K562 (cell line): ENCODE results near the gene SLMAP. TPM values are rescaled to one million over a fixed set of nuclear protein-coding genes. Genes with fewer than 3 reads are reported as not detected.
A peak's percentile ranks its signal among the peaks of the same experiment; 100 is the strongest.

Source experiments
- ATAC-seq: fragments of 200-7000 bp; cut with Tn5 transposase; 3 replicates; pipeline ENCODE4 v1.9.1; 2020; ENCODE audit warnings: moderate library complexity
- BruUV-seq: library from RNA; stranded (reverse); fragments of 400-500 nt; replicated peaks from 2 replicates; lab custom pipeline; 2021; lab: Mats Ljungman, UMichigan
- CTCF ChIA-PET: fragments of 300-600 bp; formaldehyde crosslinking; extraction: SDS; loops from one replicate; lab custom pipeline; 2021; ENCODE audit warnings: low intra/inter-chr PET ratio; lab: Yijun Ruan, JAX
- POLR2A ChIA-PET: fragments of 300-600, 350-650 bp; sonication (Branson Sonifier 250); formaldehyde crosslinking; extraction: SDS; loops from one replicate; lab custom pipeline; 2021; ENCODE audit warnings: antibody characterized with exemption, inconsistent platforms; lab: Yijun Ruan, JAX
- DNase-seq, 4 experiments: peaks; one replicate each; pipeline versions ENCODE4 v3.0.0 to v3.0.0-alpha.2; 2011 to 2018; ENCODE audit warnings: low spot score in 3 of 4, mixed read lengths in 3 of 4; ENCODE audit errors: extremely low read depth in 1 of 4
- FAIRE-seq: peaks from 2 replicates; lab custom pipeline; 2011; peaks lifted over from hg19 to GRCh38; lab: Jason Lieb, UNC
- H2AFZ ChIP-seq: 2 replicates; pipeline ENCODE4 v1.6.0; 2011; ENCODE audit warnings: low read depth, low read length, control low read depth, inconsistent platforms
- H3K27ac ChIP-seq: fragments of 200-600 bp; 3 replicates; pipeline ENCODE4 v1.8.0; 2011; ENCODE audit warnings: low read depth, mild to moderate bottlenecking, control low read depth, inconsistent platforms, low read length, moderate library complexity, mixed read lengths; ENCODE audit errors: extremely low read depth
- H3K27me3 ChIP-seq, 2 experiments: fragments of 300-600 bp in 1 of 2; 2 replicates in 1 of 2; 3 replicates in 1 of 2; pipeline versions ENCODE4 v1.6.0 to v1.8.0; 2011; ENCODE audit warnings: inconsistent platforms in 2 of 2, low read length in 2 of 2, mild to moderate bottlenecking in 1 of 2, mixed read lengths in 1 of 2, moderate library complexity in 1 of 2; ENCODE audit not compliant: control insufficient read depth in 2 of 2, insufficient read depth in 2 of 2
- H3K36me3 ChIP-seq: fragments of 300-600 bp; 3 replicates; pipeline ENCODE4 v1.8.0; 2011; ENCODE audit warnings: mild to moderate bottlenecking, low read length, inconsistent platforms; ENCODE audit not compliant: control insufficient read depth, insufficient read depth
- H3K4me1 ChIP-seq, 2 experiments: fragments of 200-600 bp in 1 of 2; replicated peaks in 1 of 2; 2 replicates in 1 of 2; 3 replicates in 1 of 2; pipeline versions ENCODE4 v1.5.1 to v1.8.0; 2011; ENCODE audit warnings: inconsistent platforms in 2 of 2, low read length in 2 of 2, mild to moderate bottlenecking in 1 of 2, mixed read lengths in 1 of 2, moderate library complexity in 1 of 2; ENCODE audit not compliant: control insufficient read depth in 2 of 2, insufficient read depth in 2 of 2
- H3K4me2 ChIP-seq: 2 replicates; pipeline ENCODE4 v1.6.1; 2011; ENCODE audit warnings: low read length, control low read depth, inconsistent platforms, mixed read lengths; ENCODE audit not compliant: insufficient read depth
- H3K4me3 ChIP-seq: fragments of 200-600 bp; sonication (generic), shearing (Covaris generic); 2 replicates; pipeline ENCODE4 v1.5.1; 2016; ENCODE audit warnings: control low read depth, inconsistent platforms
- H3K79me2 ChIP-seq: fragments of 200-600 bp; 3 replicates; pipeline ENCODE4 v1.8.0; 2011; ENCODE audit warnings: low read length, inconsistent platforms; ENCODE audit not compliant: control insufficient read depth, insufficient read depth
- H3K9ac ChIP-seq, 2 experiments: 2 replicates each; pipeline versions ENCODE4 v1.6.0 to v1.6.1; 2011; ENCODE audit warnings: low read depth in 2 of 2, low read length in 2 of 2, control low read depth in 1 of 2, inconsistent platforms in 1 of 2, mild to moderate bottlenecking in 1 of 2, mixed read lengths in 1 of 2; ENCODE audit not compliant: insufficient read depth in 1 of 2
- H3K9me1 ChIP-seq: one replicate; pipeline ENCODE4 v1.6.0; 2011; ENCODE audit warnings: inconsistent platforms, mild to moderate bottlenecking, low read length, moderate library complexity; ENCODE audit not compliant: control insufficient read depth, insufficient read depth
- H3K9me3 ChIP-seq: replicated peaks from 2 replicates; pipeline ENCODE4 v1.5.1; 2011; ENCODE audit warnings: low read depth, low read length, inconsistent platforms; ENCODE audit not compliant: control insufficient read depth, insufficient read depth
- H4K20me1 ChIP-seq: replicated peaks from 2 replicates; pipeline ENCODE4 v1.6.1; 2011; ENCODE audit warnings: low read length, inconsistent platforms, mixed read lengths; ENCODE audit not compliant: control insufficient read depth, insufficient read depth
- CBFA2T3 ChIP-seq: fragments of 450-650 bp; IDR thresholded peaks from 2 replicates; pipeline ENCODE4 v1.6.1; 2017
- HDAC1 ChIP-seq, 2 experiments: fragments of 450-650 bp; IDR thresholded peaks; 2 replicates each; pipeline ENCODE4 v1.6.1; 2016 to 2017; ENCODE audit warnings: inconsistent platforms in 1 of 2, mild to moderate bottlenecking in 1 of 2, moderate library complexity in 1 of 2
- RHOXF2B ChIP-seq: fragments of 250-450 bp; sonication (Bioruptor Pico); conservative IDR thresholded peaks from 2 replicates; pipeline ENCODE4 v1.5.1; 2021
- SRSF3 ChIP-seq: fragments of 200-400 bp; formaldehyde crosslinking; IDR thresholded peaks from 2 replicates; pipeline ENCODE4 v1.6.1; 2016; ENCODE audit warnings: mild to moderate bottlenecking, low read length, moderate library complexity; ENCODE audit not compliant: insufficient read depth
- THAP7 ChIP-seq: fragments of 250-450 bp; sonication (Bioruptor Pico); IDR thresholded peaks from 2 replicates; pipeline ENCODE4 v1.5.0; 2021
- ZNF121 ChIP-seq: sonication (generic); formaldehyde crosslinking; conservative IDR thresholded peaks from 2 replicates; pipeline ENCODE4 v1.8.0; 2022; ENCODE audit warnings: missing genetic modification reagents
- WGBS: fragments of 100-300 bp; shearing (Covaris generic); methylation state at CpG from one replicate; pipeline ENCODE4 v1.1.6; 2016; ENCODE audit warnings: low coverage, mixed read lengths; ENCODE audit not compliant: insufficient coverage; ENCODE audit errors: missing lambda C conversion rate; 5-methylcytosine and 5-hydroxymethylcytosine counted together
- in situ Hi-C: fragments of 300-500 bp; cut with MboI; formaldehyde crosslinking; loops from 4 replicates; pipeline ENCODE4 v1.15.0; 2018; ENCODE audit warnings: inconsistent platforms, mixed read lengths
- intact Hi-C: fragments of 100-400 bp; cut with micrococcal nuclease; formaldehyde crosslinking; loops from 2 replicates; pipeline ENCODE4 v1.14.2; 2022
- polyA plus RNA-seq, 8 experiments: library from polyadenylated mRNA; depleted of rRNA in 4 of 8; stranded (reverse) in 5 of 8; unstranded in 3 of 8; fragments of >200 nt; fragmentation: Nextera tagmentation in 2 of 8; fragmentation: Illumina TruSeq in 1 of 8; extraction: Ambion mirVana in 2 of 8; extraction: Trizol in 1 of 8; gene quantifications; 2 replicates each; pipeline versions ENCODE4 v1.2.1 to v1.2.3, GENCODE V29; 2011 to 2014; ENCODE audit warnings: inconsistent platforms in 1 of 8, missing spikeins in 1 of 8
- total RNA-seq, 7 experiments: library from RNA; depleted of rRNA in 6 of 7; stranded (reverse); fragments of >200 nt in 6 of 7; fragmentation: Illumina TruSeq in 2 of 7; extraction: Trizol in 2 of 7; gene quantifications; 2 replicates each; pipeline versions ENCODE4 v1.2.1 to v1.2.3, GENCODE V29; 2011 to 2021; ENCODE audit warnings: low replicate concordance in 1 of 7

SLMAP gene
- total and polyA plus RNA-seq, 9 of the 15 experiments (the other 6 are each of a cell fraction or from before 2014, with no cell fraction given): 12.1 to 50.7 (median 28.3) TPM

- H3K9ac ChIP-seq: no peak overlapping the region
- DNase-seq: peak in 1 of 4 experiments; percentile 3
- POLR2A ChIA-PET: no interaction called here
- CTCF ChIA-PET: no interaction called here
- H3K9me3 ChIP-seq: no peaks in the 10 kb centered on the region
- no peaks in the 10 kb centered on the region for H3K4me1 ChIP-seq
- no peaks in the 10 kb centered on the region for H3K27me3 ChIP-seq
- no peak overlapping the region for H3K27ac ChIP-seq
- H3K4me2 ChIP-seq: no peak overlapping the region
- no TSS peak for BruUV-seq
- no peaks in the 10 kb centered on the region for H3K79me2 ChIP-seq
- no CpG with 5 or more reads among the region's 3 CpGs for WGBS
- FAIRE-seq: peak; percentile 19
- no peaks in the 10 kb centered on the region for H3K9me1 ChIP-seq
- in situ Hi-C loops: no loop called here
- TF ChIP-seq CBFA2T3 (peak; percentile 32), HDAC1 (IDR thresholded peaks at IDR 0.05) (no peak), SRSF3 (no peak), THAP7 (CRISPR knock-in tag) (no peak)
- TF ChIP-seq, all 486 proteins: peak for 1
- no peak overlapping the region for H2AFZ ChIP-seq
- H3K36me3 ChIP-seq: peaks cover 18% of the 10 kb centered on the region; the same call in 2 of the 3 replicates
- no peaks in the 10 kb centered on the region for H4K20me1 ChIP-seq
- H3K4me3 ChIP-seq: no peak overlapping the region
- no peak for ATAC-seq
- intact Hi-C loops: no loop called here
These were observed 136.3 kb downstream of the SLMAP start for GRCh38 chr3:57892423-57892822.

- POLR2A ChIA-PET: no interaction called here
- ATAC-seq: no peak
- CTCF ChIA-PET: no interaction called here
- Histone ChIP-seq H4K20me1 (no peaks in the 10 kb centered on the region), H2AFZ (no peak overlapping the region), H3K9ac (no peak overlapping the region), H3K27me3 (no peaks in the 10 kb centered on the region), H3K27ac (no peak overlapping the region), H3K4me1 (no peaks in the 10 kb centered on the region), H3K79me2 (no peaks in the 10 kb centered on the region), H3K9me1 (no peaks in the 10 kb centered on the region), H3K36me3 (peaks cover 15% of the 10 kb centered on the region; the same call in 2 of the 3 replicates), H3K4me3 (no peak overlapping the region), H3K9me3 (no peaks in the 10 kb centered on the region), H3K4me2 (no peak overlapping the region)
- TF ChIP-seq RHOXF2B (CRISPR knock-in tag): no peak
- TF ChIP-seq ZNF121 (CRISPR knock-in tag): 0 out of 2 replicates have a peak, but pooled peaks have one; percentile 34
- WGBS: 89% methylated on average over 1 of the region's 1 CpG
- intact Hi-C loops (no loop called here), in situ Hi-C loops (no loop called here)
- DNase-seq: no peak
- no TSS peak for BruUV-seq
- FAIRE-seq: no peak
These were observed 137.0 kb downstream of the SLMAP start for GRCh38 chr3:57893156-57893555.
